ENCODE data around the gene PAPSS2.

Gene PAPSS2

DNA sequence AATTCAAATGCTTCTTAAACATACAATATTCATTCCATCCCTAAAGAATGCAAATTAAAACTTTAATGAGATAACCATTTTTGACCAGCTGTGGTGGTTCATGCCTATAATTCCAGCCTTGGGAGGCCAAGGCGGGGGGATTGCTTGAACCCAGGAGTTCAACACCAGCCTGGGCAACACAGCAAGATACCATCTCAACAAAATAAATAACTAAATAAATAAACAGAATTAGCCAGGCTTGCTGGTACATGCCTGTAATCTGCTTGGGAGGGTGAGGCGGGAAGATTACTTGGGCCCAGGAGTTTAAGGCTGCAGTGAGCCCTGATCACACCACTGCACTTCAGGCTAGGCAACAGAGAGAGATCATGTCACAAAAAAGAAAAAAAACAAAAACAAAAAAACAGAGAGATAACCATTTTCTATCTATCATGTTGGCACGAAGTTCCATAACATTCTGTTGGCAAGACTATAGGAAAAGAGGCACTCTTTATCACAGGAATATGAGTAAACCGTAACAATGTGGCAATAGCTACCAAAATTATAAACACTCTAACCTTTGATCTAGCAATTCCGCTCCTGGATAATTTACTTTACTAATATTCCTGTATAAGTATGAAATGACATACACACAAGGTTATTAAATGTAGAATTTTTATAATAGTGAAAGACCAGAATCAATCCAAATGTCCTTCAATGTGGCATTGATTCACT, 106.1 kb downstream of the PAPSS2 start:
- no peak for DNase-seq (ENCODE audit: low read depth, low spot score)

DNA sequence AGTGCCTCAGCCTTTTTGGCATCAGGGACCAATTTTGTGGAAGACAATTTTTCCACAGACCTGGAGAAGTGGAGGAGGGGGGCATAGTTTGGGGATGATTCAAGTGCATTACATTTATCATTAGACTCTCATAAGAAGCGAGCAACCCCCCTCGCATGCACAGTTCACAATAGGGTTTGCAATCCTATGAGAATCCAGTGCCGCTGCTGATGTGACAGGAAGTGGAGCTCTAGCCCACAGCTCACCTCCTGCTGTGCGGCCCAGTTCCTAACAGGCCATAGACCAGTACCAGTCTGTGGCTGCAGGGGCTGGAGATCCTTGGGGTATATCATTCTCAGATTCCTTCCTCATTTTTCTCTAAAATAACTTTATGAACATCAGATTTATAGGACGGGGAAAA, 107.6 kb downstream of the PAPSS2 start:
- no peak overlapping the region for H3K27ac ChIP-seq
- DNase-seq (ENCODE audit: low read depth, low spot score): no peak

More for the DNA sequence above, 106.1 kb downstream of the PAPSS2 start:
- H3K27ac ChIP-seq: no peak overlapping the region

DNA sequence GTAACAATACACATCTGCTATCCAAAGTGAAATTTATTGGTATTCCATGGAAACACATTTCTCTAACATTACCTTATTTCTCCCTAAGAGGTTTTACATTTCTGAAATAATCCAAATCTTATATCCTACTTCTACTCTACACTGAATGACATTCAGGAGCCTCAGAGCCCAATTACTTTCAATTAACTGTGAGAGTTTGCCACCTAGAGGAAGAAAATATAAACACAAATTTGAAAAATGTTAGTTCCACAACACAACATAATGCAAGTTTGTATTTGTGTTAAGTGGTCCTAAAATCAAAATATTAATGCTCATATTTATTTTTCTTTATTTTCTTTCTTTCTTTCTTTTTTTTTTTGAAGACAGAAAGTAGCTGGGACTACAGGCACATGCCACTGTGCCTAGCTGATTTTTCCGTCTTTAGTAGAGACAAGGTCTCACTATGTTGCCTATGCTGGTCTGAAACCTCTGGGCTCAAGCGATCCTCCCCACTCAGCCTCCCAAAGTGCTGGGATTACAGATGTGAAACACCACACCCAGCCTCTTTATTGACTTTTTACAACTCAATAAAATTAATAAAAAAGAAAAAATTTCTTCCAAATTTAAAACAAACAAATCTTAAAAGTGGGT, 112.3 kb downstream of the PAPSS2 start:
- DNase-seq (ENCODE audit: low read depth, low spot score): no peak

DNA sequence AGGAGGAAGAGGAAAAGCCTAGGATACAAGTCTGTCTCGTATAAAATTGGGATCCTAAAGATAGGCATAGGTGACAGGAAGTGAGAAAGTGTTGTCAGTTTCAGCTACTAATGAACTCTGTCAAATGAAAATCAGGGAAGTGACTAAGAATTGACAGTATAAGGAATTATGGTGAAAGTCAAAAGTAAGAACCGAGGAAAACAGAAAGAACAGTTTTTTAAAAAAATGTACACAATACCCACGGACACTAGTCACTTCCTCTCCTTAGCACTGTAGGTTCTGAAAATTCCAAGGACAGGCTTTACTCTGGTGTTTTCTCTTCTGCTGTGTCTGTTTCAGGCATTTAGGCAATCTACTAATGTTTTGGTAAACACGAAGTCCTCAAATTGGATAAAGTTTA, 116.1 kb downstream of the PAPSS2 start:
- peak overlapping the region; percentile 71 for H3K27ac ChIP-seq
- DNase-seq (ENCODE audit: low read depth, low spot score): no peak

More for the DNA sequence above, 112.3 kb downstream of the PAPSS2 start:
- no peak overlapping the region for H3K27ac ChIP-seq

DNA sequence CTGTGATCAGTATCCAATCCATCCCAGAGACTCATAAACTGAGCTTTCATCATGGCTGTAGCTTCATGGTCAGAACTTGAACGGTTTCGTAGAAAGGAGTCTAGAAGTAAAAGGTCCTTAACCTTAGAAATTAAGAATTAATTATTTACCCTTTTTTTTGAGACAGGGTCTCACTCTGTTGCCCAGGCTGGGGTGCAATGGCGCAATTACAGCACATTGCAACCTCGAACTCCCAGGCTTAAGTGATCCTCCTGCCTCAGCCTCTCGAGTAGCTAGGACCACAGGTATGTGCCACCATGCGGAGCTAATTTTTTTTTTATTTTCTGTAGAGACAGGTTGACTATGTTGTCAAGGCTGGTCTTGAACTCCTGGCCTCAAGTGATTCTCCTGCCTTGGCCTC, 116.7 kb downstream of the PAPSS2 start:
- H3K27ac ChIP-seq: peak overlapping the region; percentile 71
- DNase-seq (ENCODE audit: low read depth, low spot score): no peak

DNA sequence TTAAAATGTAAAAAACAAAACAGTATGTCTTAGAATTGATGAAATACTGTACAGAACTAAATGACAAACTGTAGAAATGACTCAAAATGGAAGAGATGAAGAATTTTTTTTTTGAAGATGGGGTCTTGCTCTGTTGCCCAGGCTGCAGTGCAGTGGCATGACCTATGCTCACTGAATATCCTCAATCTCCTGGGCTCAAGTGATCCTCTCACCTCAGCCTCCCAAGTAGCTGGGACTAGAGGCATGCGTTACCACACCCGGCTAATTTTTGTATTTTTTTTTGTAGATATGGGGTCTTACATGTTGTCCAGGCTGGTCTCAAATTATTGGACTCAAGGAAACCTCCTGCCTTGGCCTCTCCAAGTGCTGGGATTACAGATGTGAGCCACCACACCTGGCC, 121.9 kb downstream of the PAPSS2 start:
- no peak overlapping the region for H3K27ac ChIP-seq
- no peak for DNase-seq (ENCODE audit: low read depth, low spot score)

DNA sequence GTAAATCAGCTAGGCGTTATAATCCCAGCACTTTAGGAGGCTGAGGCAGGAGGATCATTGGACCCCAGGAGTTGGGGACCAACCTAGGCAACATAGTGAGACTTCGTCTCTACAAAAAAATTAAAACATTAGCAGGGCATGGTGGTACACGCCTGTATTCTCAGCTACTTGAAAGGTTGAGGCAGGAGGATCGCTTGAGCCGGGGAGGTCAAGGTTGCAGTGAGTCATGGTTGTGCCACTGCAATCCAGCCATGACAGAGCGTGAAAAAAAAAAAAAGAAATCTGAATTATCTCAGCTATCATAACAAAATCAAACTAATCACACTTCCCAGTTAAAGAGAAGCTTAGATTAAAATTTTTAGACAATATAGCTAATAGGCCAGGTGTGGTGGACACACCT, 123.0 kb downstream of the PAPSS2 start:
- DNase-seq (ENCODE audit: low read depth, low spot score): no peak
- no peak overlapping the region for H3K27ac ChIP-seq

DNA sequence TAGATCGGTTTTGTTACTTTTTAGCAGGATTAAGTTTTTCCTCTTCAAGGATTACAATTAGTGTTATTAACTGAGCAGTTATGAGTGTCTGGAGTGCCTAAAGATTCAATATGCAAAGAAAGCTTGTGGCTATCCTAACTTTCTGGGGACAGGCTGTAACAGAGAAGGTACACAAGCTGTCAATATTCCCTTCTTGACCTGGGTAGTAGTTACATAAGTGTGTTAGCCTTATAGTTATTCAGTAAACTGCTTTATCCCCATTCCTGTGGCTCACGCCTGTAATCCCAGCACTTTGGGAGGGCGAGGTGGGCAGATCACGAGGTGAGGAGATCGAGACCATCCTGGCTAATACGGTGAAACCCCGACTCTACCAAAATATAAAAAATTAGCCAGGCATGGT, 126.7 kb downstream of the PAPSS2 start:
- no peak overlapping the region for H3K27ac ChIP-seq
- no peak for DNase-seq (ENCODE audit: low read depth, low spot score)

DNA sequence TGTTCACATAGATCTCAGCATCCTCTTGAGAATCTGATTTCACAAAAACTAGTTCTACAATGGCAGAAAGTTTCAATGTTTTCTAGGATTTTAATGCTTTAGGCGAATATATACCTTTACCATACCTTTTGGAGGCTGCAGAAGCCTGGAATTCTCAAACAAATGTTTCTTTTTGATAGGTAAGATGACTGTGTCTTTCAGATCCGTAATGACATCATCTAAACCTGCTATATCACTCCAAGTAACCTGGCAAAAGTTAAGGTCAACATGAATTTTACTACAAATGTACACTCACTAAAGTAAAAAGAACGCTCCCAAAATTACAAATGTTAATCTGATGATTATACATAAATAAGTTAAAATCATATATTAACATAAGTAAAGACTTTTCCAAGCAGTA, 130.5 kb downstream of the PAPSS2 start:
- H3K27ac ChIP-seq: no peak overlapping the region
- DNase-seq (ENCODE audit: low read depth, low spot score): no peak

DNA sequence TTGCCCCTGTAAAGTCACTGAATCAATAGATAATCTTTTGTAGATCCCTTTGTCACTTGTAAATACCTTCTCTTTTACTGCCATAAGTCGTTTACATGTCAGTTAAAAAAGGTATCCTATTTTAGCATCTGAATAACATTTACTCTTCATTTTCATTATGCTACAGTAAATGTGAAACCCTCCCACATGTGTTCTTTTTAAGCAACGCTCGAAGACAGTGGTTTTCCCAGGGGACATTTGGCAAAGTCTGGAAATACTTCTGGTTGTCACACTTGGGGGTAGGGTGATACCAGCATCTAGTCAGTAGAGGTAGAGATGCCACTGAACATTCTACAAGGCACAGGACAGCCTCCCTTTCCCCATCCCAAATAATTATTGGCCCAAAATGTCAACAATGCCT, 134.6 kb downstream of the PAPSS2 start:
- no peak for DNase-seq (ENCODE audit: low read depth, low spot score)
- no peak overlapping the region for H3K27ac ChIP-seq
